GM19239 (cell line): ENCODE data around the gene KRT3.
"Not testable (repeated sequence)": the region's sequence is repeated elsewhere in the genome, so short reads cannot be mapped to it uniquely, and the experiment has no call there.

ENCODE experiments used
- DNase-seq: peaks from one replicate; pipeline ENCODE4 v3.0.0; 2011; ENCODE audit warnings: low spot score; ENCODE audit not compliant: insufficient read length
- FAIRE-seq: peaks from 2 replicates; lab custom pipeline; 2011; peaks lifted over from hg19 to GRCh38; lab: Jason Lieb, UNC

KRT3 gene

DNA sequence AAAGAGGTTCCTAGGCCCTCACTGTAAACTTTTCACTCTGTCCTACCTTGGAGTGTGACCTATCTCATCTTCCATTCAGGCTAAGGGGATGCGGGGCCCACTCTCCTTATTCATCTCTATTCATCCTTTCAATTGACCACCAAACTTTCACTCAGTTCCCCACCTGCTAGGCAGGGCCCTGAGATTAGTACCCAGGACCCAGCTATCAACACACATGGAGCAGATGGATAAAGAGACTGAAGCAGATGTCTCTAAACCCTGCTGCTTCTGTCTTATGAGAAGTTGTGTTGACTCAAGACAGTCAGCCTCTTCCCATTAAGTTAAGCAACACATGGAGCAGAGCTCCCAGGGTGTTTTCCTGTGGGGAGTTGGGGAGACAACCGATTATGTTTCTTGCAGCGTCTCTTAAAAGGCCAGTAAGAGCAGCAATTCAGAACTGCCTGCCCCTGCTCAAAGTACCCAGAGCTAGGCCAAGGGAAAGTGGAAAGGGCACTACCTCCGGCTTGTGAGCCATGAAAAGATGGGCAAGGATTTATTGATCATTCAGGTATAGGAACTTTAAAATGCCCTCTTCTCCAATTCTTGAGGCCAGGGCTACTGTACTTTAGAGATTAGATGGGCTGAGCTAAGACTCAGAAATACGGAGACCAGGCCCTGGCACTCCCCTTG, 29.4 kb downstream of the KRT3 start:
- FAIRE-seq (no peak), DNase-seq (no peak)

DNA sequence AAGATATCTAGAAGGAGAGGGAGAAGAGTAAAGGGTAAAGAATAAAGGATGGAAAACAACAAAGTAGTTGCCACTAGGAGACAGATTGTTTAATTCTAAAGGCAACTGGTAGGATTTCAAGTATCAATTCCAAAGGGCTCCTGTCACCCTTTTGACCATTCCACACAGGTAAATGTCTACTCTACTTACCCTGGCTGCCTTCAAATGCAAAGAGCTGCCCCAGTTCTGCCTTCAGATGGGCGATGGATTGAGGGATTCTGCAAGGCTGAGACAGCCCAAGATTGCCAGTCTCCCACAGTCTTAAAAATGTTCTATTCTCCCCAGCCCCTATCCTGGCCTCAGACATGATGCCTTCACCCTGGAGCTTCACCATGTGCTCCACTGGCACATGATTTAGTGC, 30.2 kb downstream of the KRT3 start:
- FAIRE-seq = no peak
- DNase-seq = no peak

DNA sequence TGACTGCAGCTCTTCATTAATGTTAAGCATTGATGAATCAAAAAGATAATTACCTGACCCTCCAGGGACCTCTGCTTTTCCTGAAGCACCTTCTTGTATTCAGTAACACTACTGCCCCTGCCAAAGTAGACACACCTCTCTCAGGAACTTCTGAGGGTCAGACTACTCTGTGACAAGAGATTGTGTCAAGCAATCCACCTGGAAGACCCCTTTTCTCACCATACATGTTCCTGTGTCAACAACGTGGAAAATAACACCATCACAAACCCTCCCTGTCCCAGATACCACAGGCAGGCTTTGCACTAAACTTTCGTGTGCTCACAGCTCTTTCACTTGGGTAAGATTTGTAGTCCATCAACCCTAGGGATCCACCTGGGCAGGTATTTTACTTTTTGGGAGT, 31.9 kb downstream of the KRT3 start:
- FAIRE-seq (no peak), DNase-seq (no peak)

DNA sequence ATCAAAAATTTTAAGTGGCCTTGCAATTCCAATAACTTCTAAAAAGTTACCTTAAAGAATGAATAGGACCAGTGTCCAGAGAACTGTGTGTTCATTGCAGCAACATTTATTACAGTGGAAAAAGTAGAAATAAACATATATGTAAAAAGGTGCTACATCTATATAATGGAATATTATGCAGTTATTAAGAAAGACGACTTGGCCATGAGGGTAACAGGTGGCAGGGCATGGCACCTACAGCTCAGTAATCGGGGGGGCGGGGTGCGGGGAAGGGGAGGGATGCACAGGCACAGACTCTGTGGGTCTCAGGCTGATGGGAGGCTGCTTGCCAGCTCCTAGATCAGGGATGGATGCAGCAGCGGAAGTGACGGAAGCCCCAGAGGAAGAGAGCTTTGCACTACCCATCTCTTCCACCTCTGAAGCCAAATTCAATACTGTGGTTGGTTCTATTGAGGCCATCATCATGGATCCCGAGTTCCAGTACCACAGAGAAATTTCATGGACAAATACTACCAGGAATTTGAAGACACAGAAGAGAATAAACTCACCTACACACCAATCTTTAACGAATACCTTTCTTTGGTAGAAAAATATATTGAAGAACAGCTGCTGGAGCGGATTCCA, 32.8 kb downstream of the KRT3 start:
- FAIRE-seq = no peak
- no peak for DNase-seq

DNA sequence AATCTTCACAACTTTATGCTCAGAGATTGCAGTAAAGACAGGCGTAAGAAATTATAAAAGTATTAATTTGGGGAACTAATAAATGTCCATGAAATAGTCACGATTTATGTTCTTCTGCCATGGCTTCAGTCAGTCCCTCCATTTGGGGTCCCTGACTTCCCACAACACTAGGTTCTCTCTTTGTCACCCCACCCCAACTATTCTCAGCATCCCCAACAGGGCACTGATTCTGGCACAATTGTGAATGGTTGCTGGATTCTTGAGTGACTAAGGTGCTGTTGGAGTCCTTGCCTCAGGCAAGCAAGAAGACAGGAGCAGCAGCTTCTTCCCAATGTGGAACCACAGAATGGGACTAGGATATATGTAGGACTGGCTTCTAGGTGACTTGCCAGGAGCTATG, 34.1 kb downstream of the KRT3 start:
- DNase-seq (no peak), FAIRE-seq (no peak)

DNA sequence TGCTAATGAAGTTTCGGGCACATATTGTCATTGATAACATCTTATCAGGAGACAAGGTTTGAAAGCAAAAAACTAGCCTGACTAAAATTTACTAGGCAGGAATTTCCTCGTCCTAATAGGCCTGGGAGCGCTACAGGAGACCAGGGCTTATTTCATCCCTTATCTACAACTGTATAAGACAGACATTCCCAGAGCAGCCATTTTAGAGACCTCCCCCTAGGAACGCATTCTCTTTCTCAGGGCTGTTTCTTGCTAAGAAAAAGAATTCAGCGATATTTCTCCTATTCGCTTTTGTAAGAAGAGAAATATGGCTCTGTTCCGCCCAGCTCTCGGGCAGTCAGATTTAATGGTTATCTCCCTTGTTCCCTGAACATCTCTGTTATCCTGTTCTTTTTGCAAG, 34.7 kb downstream of the KRT3 start:
- DNase-seq, FAIRE-seq: not testable (repeated sequence)

DNA sequence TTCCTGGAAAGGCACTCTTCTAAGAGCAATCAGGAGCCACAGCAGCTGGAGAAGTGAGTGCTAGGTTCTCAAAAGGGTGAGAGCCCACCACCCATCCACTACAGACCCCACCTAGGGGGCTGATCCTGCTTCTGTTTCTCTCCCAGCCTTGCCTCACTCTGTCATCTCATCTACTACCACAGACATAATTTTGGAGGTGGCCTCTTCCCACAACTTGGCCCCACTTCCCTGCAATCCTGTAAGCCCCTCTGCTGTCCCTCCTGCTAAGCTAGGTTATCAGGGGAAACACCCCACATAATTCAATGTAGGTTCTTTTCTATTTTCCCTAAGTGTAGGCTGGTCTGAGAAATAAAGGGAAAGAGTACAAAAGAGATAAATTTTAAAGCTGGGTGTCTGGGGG, 35.3 kb downstream of the KRT3 start:
- DNase-seq (no peak), FAIRE-seq (no peak)

DNA sequence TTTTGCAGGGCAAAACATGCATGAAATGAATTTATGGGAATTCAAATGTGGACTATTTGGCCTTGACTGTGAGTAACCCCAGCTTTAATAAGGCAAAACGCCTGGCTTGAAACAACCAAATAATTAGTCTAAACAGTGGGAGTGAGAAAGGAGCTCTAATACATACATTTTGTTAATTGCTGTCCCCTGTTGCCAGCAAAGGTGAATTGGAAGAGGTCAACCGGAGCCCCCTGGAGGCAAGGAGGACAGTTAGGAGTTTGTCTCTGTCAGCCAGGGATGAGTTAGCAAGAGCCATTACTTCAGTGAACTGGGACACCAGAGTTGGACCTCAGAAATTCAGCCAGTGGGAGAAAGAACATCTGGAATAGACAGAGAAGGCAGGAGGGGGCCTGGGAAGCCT, 36.2 kb downstream of the KRT3 start:
- FAIRE-seq = no peak

DNA sequence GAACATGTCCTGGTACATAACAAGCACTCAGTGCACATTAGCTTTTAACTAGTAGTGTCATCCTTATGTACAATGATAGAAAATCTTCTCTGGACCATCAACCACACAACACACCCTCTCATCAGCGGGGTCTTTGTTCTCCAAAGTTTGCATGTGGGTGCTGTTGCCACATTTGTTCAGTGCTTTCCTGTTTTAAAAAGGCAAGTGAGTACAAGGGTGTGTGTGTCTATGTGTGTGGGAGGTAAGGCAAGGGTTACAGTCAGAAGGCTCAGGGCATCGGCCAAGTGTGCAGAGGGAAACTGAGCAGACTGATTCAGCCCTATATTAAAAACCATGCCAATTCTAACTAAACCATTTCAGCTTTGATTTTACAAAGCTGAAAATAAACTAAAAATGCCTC, 36.7 kb downstream of the KRT3 start:
- no peak for DNase-seq
- FAIRE-seq = no peak

More for the DNA sequence above, 36.2 kb downstream of the KRT3 start:
- no peak for DNase-seq

DNA sequence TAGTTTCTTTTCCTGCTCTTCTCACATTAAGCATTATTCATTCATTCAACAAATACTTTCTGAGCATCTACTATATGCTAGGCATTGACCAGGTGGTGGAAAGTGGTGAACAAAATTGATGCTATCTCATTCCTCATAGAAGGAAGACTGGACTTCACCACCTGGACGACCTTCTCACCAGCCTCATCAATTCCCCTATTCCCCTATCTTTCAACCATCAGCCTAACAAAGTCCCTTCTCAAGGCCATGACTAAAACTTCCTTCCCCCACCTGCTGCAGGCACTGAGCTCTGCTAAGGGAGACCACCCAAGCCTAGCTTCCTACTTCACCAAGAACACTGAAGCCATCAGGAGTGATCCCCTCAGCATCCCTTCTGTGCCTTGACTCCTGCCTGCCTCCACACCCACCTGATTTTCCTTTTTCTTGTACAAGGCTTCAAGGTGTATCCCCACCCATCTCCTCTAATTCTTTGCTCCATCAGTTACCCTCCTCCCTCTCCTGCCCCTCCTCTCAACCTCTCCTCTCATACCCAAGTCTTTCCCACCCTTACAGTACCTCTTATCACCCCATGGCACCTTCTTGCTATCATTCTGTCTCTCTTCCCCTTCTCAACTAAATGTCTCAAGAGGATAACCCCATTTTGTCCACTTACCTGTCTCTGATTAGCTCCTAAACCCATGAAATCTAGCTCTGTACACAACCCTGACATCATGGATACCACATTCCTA, 38.3 kb downstream of the KRT3 start:
- no peak for FAIRE-seq
- DNase-seq = no peak

DNA sequence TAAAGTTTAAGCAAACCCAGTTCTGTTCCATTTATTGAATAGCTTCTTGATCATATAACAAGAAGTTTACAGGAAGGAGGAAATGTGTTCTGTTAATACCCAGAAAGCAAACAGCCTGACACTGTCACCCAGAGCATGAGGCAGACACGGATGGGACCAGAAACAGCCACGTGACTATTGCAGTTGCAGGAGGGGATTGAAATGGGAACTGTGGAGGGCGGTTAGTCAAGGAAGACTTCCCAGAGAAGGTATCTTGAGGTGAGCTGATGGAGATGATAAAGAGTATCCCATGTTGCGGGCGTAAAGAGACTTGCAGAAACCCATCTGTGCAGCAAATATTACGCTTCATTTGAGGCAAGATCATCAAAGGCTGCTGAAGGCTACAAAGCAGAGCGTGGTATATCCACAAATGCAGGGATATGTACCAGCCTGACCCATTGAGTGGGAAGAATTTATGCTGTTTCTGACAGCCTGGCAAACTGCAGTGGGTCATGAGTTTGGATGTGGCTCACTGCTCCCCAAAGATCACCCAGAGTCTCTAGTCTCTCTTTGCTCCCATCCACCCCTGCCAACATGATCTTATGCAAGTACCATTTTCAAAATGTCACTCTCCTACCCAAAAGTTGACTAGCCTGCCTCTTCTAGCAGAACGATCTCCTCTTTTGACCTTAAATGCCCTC, 39.5 kb downstream of the KRT3 start:
- FAIRE-seq = no peak
- no peak for DNase-seq

DNA sequence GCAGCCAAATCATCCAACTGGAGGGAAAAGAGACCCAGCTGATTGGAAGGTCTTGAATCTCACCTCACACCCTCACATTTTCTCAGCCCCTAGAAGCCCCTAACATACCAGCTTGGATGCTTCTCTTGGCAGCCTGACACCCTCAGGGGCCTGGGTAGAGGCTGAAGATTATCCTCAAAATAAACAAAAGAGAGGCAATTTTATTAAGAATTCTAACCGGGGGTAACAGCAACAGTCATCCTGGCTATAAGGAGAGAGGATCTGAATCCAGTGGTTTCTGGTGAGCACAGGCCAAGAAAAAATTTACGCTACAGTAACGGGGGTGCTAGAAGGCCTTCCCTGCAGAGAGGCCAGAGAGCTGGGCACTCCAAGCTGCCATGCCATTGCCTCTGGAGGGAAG, 40.4 kb downstream of the KRT3 start:
- DNase-seq (no peak), FAIRE-seq (no peak)

DNA sequence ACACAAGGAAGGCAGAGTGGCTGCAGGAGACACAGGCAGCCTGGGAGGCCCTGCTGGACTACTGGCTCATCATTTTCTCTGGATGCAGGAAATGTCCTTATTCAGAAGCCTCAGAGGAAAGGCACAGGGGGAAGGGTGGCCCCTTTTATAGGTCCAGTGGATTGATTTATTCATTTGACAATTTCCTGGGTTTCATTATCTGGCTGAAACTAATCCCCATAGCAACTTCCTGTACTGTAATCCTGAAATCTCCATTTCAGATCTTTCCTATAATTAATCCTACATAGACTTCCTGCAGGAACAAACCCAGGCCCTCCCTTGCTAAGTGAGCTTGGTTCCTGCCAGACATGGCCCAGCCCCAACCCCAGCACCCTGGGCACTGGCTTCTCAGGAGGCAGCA, 41.8 kb downstream of the KRT3 start:
- DNase-seq (no peak), FAIRE-seq (no peak)

DNA sequence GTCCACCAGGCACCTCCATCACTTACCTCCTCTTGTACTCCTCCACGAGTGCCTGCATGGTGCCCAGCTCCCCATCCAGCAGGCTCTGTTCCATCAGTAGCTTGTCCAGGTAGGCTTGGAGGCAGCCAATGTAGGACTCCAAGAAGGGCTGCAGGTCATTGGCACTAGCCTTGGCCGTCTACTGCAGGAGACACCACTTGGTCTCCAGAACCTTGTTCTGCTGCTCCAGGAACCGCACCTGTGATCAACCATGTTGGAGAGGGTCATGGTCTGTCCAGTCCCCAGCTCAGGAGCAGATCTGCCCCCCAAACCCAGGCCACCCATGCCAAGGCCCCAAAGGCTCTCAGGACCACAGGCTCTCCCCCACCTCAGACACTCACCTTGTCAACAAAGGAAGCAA, 42.6 kb downstream of the KRT3 start:
- no peak for FAIRE-seq
- DNase-seq = no peak

DNA sequence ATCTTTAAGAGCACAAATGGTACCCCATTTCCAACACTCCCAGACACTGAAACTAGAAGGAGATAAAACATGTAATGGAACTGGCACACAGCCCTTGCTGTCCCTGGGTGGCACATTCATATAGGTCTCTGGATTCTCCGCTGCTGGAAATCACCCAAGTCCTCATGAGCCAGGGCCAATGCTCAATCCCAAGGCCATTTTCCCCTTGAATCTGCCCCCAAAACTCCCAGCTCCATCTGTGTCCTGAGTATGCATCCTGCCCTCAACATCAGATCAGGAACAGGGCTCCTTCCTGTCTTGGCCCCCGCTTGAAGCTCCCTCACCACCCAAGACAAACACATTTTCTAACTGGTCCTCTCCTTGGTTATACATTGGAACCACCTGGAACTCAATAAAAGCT, 43.4 kb downstream of the KRT3 start:
- DNase-seq (no peak), FAIRE-seq (no peak)

DNA sequence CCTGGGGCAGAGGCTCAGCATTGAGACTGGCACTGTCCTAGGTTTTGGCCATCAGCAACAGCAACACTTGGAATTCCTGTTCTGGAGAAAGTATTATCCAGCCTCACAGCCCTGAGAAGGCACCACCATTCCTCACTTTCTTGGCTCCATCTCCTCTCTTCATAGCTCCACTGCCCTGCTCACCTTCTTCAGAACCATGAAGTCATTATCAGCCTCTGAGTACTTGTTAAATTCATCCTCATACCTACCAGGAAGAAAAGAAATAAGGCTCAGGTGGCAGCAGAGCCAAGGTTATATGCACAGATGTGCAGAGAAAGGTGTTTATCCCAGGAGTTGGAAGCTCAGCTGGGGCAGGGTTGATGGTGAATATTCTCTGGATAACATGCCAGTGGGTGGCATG, 44.1 kb downstream of the KRT3 start:
- FAIRE-seq (no peak), DNase-seq (no peak)

DNA sequence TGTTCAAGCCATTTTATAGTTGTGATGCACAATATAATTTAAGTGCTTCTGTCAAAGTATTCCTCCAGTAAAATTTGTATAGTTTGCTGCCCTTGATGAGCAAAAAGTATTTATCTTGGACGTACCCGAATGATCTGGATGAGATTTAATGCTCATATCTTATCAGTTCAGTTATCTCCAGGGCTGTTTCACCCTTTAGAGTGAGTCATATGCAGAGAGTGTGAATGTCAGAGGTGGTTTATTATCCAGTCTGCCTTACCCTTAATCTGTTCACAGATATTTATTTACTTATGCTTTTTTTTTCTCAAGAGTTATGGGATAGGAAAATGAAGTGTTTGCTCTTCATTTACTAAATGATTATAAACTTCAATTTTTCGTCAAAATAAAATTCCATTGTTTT, 45.4 kb downstream of the KRT3 start:
- FAIRE-seq, DNase-seq: not testable (repeated sequence)

DNA sequence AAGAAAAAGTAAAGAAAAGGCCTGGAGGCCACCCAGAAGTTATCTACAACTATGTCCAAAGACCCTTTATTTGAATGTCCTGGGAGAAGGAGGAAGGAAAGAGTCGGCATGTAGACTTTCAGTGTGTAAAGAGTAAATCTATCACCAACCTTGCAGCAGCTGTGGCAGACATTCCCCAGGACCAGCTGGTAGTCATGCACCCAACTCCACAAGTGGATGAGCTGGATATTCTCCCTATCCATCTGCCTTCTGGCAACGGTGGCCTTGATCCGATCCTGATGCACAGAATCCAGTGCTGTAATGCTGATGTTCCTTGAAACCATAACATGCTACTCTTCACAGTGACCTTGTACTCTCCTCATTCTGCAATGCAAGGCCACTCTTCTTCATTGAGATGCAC, 46.1 kb downstream of the KRT3 start:
- DNase-seq = no peak
- no peak for FAIRE-seq

DNA sequence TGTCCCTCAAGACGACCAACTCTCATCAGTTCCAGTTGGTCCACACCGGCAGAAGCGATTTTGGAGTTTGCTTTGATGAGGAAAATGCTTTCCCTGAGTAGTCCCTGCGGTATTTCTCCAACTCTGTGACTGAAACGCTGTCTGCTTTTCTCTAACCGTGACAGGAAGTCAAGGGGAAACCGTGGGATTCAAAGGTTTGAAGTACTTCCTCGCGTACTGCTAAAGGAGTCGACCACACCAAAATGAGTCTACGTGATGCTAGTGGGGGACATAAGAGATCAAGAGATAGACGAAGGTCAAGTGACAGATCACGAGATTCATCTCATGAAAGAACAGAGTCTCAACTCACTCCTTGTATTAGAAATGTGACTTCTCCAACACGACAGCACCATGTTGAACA, 47.3 kb downstream of the KRT3 start:
- DNase-seq (no peak), FAIRE-seq (no peak)

DNA sequence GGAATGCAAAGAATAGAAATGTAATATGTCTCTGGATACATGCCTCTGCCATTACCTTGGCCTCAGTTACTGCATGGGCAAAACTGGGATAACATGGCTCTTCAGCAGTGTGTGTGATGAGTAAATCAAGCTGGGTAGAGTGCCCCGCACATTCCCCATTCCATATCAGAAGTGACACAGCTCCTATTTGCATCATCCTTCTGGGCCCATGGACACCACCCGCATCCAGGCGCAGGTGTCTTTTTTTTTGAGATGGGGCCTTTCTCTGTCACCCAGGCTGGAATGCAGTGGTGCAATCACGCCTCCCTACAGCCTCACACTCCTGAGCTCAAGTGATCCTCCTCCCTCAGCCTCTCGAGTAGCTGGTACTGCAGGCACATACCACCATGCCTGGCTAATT, 50.4 kb downstream of the KRT3 start:
- FAIRE-seq (no peak), DNase-seq (no peak)

DNA sequence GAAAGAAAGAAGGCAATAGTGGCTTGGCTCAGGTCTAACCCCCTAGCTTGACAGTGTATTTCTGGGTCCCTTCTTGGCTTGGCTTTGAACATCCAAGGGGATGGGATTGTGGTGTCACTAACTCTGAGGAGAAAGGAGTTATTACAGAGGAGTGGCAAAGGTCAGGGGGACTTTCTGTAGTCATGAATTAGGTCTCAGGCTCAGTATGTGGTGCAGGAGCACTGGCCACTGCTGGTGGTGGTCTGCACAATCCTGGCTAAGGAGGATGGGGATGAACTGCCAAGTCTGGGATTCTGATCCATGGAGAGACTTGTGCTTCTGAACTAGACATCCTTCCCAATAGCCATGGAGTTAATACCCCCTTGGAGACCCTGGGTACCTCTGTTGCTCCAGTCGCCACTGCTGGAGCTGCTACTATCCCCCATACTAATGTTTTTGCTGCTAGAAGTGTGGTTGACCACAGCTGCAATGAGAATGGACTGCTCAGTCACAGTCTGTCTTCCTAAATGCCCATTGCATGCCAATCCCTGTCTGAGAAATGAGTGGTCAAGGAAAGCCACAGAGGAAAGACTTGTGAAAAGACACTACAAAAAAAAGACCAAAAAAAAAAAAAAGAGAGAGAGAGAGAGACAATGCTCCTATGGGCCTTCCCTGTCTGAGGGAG, 51.3 kb downstream of the KRT3 start:
- DNase-seq (no peak), FAIRE-seq (no peak)
